Nucleus accumbens (tissue), 56 donors: ENCODE measurements around the gene SLC22A23.

Source experiments
- DNase-seq, 56 donors: peaks; one replicate each; lab custom pipeline; 2025; lab: John Stamatoyannopoulos, UW

Gene SLC22A23

GRCh38 chr6:3226042-3226441, 230.8 kb downstream of the SLC22A23 start:
- no peak for DNase-seq

GRCh38 chr6:3222506-3223038, 234.3 kb downstream of the SLC22A23 start:
- DNase-seq: no peak

GRCh38 chr6:3221578-3221977, 235.3 kb downstream of the SLC22A23 start:
- no peak for DNase-seq

GRCh38 chr6:3220366-3220765, 236.5 kb downstream of the SLC22A23 start:
- DNase-seq: no peak
